ENCODE data around the gene ZNF213.
"Not testable (repeated sequence)": the region's sequence is repeated elsewhere in the genome, so short reads cannot be mapped to it uniquely, and the experiment has no call there.

ZNF213 gene

DNA sequence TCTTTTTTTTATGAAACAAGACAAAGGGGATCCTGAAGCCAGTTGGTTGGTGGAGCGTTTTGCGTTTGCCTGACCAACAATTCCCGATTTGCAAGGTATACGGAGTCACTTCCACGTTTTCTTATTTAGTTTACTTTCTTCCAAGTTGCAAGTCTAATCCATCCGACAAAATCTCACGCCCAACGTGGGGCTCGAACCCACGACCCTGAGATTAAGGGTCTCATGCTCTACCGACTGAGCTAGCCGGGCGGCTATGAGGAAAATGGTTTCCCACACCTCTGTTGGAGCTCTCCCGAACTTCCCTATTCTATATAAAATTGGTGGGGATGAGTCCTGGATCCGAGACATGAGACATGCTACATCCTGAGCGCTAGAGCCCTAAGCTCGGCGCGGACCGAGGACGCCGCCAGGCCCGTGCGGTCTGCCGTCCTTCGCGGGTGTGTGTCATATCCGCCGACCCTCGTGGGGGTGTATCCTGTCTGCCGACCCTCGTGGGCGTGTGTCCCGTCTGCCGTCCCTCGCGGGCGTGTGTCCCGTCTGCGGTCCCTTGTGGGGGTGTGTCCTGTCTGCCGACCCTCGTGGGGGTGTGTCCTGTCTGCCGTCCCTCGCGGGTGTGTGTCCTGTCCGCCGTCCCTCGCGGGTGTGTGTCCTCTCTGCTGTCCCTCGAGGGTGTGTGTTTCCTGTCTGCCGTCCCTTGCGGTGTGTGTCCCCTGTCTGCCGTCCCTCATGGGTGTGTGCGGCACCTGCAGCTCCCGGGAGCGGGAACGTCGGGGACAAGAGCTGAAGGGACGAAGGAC lies 22.6 kb downstream of the ZNF213 start:
- Histone ChIP-seq H3K4me1 (ENCODE audit: control insufficient read depth in 1 of 2, insufficient read depth in 2 of 2, low read length in 2 of 2) (peaks cover 2 to 24% of the 10 kb centered on the region in 2 donors), H3K27ac (ENCODE audit: low read depth, low read length) (peak overlapping the region; percentile 75), H3K4me3 (ENCODE audit: low read depth in 1 of 2, low read length in 2 of 2) (peak overlapping the region; percentile 79 to 91), H3K27me3 (ENCODE audit: control insufficient read depth in 1 of 2, insufficient read depth in 2 of 2, low read length in 2 of 2) (no peaks in the 10 kb centered on the region), H3K36me3 (ENCODE audit: control insufficient read depth in 1 of 2, insufficient read depth in 2 of 2, low read length in 2 of 2) (no peaks in the 10 kb centered on the region), H3K9ac (ENCODE audit: low read depth in 1 of 2, low read length in 2 of 2) (peak overlapping the region; percentile 74 to 85), H3K9me3 (ENCODE audit: control insufficient read depth in 1 of 2, low read length in 2 of 2) (no peaks in the 10 kb centered on the region)

DNA sequence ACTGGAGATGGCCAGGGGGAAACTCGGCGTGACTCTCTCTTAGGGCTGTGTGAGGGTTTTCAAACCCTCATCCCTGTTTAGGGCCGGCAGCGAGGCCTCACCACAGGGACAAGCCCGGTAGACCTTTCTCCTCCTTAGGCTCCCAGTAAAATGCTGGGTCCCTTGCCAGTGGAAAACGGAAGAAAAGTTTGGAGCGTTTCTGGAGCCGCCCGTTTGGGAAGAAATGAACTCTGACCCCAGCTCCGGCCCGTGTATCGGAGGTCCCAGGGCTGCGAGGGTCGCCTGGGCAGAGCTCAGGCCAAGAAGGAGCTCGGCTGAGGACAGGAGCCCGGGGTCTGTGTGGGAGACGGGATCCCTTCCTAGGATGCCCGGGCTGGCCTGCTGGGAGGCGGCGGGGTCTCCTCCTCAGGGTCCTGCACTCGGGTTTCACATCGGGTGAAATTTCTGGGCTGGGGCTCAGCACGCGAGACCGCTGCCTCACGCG lies 23.2 kb downstream of the ZNF213 start:
- Histone ChIP-seq H3K27me3 (ENCODE audit: control insufficient read depth in 1 of 2, insufficient read depth in 2 of 2, low read length in 2 of 2) (no peaks in the 10 kb centered on the region), H3K4me1 (ENCODE audit: control insufficient read depth in 1 of 2, insufficient read depth in 2 of 2, low read length in 2 of 2) (peaks cover 0 to 21% of the 10 kb centered on the region in 2 donors), H3K9ac (ENCODE audit: low read depth in 1 of 2, low read length in 2 of 2) (peak overlapping the region; percentile 74 to 85), H3K27ac (ENCODE audit: low read depth, low read length) (peak overlapping the region; percentile 75), H3K36me3 (ENCODE audit: control insufficient read depth in 1 of 2, insufficient read depth in 2 of 2, low read length in 2 of 2) (no peaks in the 10 kb centered on the region), H3K4me3 (ENCODE audit: low read depth in 1 of 2, low read length in 2 of 2) (peak overlapping the region; percentile 79 to 91), H3K9me3 (ENCODE audit: control insufficient read depth in 1 of 2, low read length in 2 of 2) (no peaks in the 10 kb centered on the region)

DNA sequence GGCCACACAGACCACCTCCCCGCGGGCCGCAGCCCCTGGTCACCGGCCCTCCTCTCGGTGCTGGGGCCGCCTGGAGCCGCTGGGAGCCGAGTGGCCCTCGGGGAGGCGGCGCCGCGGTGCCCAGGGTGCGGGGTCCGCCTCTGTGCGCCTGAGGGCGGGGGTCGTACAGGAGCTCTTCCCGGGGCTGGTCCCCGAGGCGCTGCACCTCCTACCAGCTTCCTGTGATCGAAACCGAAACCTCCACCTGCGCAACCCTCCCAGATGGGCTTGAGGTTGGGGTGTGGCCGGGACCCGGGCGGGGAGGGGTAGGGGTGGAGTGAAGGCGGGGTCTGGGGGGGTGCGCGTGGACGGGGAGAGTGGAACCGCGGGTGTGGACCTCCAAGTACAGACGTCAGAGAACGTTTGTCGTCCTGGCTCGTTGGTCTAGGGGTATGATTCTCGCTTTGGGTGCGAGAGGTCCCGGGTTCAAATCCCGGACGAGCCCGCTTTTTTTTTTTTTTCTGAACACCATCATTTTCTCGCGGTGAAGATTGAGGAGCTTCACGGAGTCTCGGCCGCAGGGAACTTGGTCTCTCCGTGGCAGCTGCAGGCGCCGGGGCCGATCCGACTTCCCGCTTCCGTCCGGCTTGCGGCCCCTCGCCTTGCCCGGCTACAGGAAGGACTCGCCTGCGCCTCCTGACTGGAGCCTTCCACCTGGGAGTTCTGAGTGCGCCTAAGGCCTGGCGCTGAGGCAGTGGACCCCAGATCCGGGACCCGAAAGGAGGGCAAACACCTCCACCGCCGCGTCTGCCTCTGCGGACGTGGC lies 23.9 kb downstream of the ZNF213 start:
- H3K27me3 ChIP-seq (ENCODE audit: control insufficient read depth in 1 of 2, insufficient read depth in 2 of 2, low read length in 2 of 2): no peaks in the 10 kb centered on the region
- H3K36me3 ChIP-seq (ENCODE audit: control insufficient read depth in 1 of 2, insufficient read depth in 2 of 2, low read length in 2 of 2): no peaks in the 10 kb centered on the region
- H3K9me3 ChIP-seq (ENCODE audit: control insufficient read depth in 1 of 2, low read length in 2 of 2): no peaks in the 10 kb centered on the region
- peak overlapping the region; percentile 75 for H3K27ac ChIP-seq (ENCODE audit: low read depth, low read length)
- H3K9ac ChIP-seq (ENCODE audit: low read depth in 1 of 2, low read length in 2 of 2): peak overlapping the region; percentile 74 to 86
- H3K4me3 ChIP-seq (ENCODE audit: low read depth in 1 of 2, low read length in 2 of 2): peak overlapping the region; percentile 79 to 91
- peaks cover 0 to 21% of the 10 kb centered on the region in 2 donors for H3K4me1 ChIP-seq (ENCODE audit: control insufficient read depth in 1 of 2, insufficient read depth in 2 of 2, low read length in 2 of 2)

DNA sequence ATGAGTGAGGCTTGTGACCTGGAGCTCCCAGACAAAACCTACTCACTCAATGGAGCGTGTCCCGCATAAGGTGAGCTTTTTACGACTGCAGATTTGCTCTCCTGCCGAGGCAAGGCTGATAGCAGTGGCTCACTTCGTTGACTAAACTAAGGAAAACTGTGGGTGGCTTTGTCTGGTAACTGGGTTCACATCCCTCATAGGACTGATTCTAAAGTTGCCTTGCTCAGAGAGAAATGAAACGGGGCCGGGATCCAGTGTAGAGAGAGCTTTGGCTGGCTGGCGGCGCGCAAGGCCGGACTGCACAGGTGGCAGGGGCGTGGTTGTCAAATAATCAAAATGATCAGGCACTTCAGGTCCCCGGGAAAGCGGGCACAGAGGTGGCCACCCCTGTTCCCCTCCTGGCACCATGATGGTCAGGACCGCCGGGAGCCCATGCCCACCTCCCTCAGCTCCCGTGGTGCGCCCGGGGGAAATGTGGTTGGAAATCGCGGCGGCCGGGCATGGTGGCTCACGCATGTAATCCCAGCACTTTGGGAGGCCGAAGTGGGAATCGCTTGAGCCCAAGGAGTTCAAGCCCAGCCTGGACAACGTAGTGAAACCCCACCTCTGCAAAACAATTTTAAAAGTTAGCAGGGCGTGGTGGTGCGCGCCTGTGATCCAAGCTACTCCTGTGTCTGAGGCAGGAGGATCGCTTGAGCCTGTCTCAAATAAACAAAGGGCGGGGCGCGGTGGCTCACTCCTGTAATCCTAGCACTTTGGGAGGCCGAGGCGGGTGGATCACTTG lies 26.6 kb downstream of the ZNF213 start:
- Histone ChIP-seq H3K27ac (ENCODE audit: low read depth, low read length) (no peak overlapping the region), H3K9ac (ENCODE audit: low read depth in 1 of 2, low read length in 2 of 2) (peak overlapping the region in 1 of 2 donors; percentile 54), H3K4me3 (ENCODE audit: low read depth in 1 of 2, low read length in 2 of 2) (peak overlapping the region in 1 of 2 donors; percentile 32)

DNA sequence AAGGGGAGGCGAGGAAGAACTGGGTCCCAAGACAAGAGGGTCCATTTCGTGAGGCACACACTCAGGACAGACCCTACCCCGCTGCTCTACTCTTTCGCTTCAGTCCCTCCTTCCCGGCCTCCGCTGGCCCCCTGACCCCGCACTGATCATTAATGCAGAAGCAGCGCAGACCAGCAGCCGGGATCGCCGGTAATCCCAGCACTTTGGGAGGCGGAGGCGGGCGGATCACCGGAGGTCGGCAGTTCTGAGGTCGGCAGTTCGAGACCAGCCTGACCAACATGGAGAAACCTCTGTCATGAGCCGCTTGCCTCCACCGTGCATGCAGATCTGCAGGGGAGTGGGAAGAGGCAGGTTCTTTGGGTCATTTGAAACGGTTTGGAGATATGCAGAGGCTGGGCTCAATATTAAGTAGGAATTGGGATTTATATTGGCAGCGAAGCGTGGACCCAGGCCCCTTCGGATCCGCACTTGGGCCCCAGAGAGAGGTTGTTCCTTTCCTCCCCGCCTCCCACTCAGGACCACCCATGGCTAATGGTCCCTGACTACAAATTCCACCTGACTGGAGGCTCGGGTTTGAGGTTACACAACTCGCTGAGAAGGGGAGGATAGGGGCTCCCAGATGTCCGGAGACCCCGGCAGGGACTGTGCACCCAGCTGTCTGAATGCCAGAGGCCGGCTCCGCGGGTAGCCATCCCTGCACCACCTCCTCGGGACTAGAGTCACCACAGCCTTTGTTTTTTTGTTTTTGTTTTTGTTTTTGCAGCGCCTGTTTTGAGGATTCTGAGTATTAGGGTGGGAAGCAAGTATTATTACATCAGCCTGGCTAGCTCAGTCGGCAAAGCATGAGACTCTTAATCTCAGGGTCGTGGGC lies 29.5 kb downstream of the ZNF213 start:
- Histone ChIP-seq H3K27me3 (ENCODE audit: control insufficient read depth in 1 of 2, insufficient read depth in 2 of 2, low read length in 2 of 2) (peaks cover 12 to 14% of the 10 kb centered on the region in 2 donors), H3K4me3 (ENCODE audit: low read depth in 1 of 2, low read length in 2 of 2) (no peak overlapping the region), H3K36me3 (ENCODE audit: control insufficient read depth in 1 of 2, insufficient read depth in 2 of 2, low read length in 2 of 2) (no peaks in the 10 kb centered on the region), H3K9ac (ENCODE audit: low read depth in 1 of 2, low read length in 2 of 2) (no peak overlapping the region), H3K9me3 (ENCODE audit: control insufficient read depth in 1 of 2, low read length in 2 of 2) (no peaks in the 10 kb centered on the region), H3K4me1 (ENCODE audit: control insufficient read depth in 1 of 2, insufficient read depth in 2 of 2, low read length in 2 of 2) (peaks cover 0 to 18% of the 10 kb centered on the region in 2 donors), H3K27ac (ENCODE audit: low read depth, low read length) (no peak overlapping the region)

More for the DNA sequence above, 26.6 kb downstream of the ZNF213 start:
- H3K36me3 ChIP-seq (ENCODE audit: control insufficient read depth in 1 of 2, insufficient read depth in 2 of 2, low read length in 2 of 2): no peaks in the 10 kb centered on the region
- H3K4me1 ChIP-seq (ENCODE audit: control insufficient read depth in 1 of 2, insufficient read depth in 2 of 2, low read length in 2 of 2): peaks cover 0 to 26% of the 10 kb centered on the region in 2 donors
- no peaks in the 10 kb centered on the region for H3K27me3 ChIP-seq (ENCODE audit: control insufficient read depth in 1 of 2, insufficient read depth in 2 of 2, low read length in 2 of 2)
- no peaks in the 10 kb centered on the region for H3K9me3 ChIP-seq (ENCODE audit: control insufficient read depth in 1 of 2, low read length in 2 of 2)

DNA sequence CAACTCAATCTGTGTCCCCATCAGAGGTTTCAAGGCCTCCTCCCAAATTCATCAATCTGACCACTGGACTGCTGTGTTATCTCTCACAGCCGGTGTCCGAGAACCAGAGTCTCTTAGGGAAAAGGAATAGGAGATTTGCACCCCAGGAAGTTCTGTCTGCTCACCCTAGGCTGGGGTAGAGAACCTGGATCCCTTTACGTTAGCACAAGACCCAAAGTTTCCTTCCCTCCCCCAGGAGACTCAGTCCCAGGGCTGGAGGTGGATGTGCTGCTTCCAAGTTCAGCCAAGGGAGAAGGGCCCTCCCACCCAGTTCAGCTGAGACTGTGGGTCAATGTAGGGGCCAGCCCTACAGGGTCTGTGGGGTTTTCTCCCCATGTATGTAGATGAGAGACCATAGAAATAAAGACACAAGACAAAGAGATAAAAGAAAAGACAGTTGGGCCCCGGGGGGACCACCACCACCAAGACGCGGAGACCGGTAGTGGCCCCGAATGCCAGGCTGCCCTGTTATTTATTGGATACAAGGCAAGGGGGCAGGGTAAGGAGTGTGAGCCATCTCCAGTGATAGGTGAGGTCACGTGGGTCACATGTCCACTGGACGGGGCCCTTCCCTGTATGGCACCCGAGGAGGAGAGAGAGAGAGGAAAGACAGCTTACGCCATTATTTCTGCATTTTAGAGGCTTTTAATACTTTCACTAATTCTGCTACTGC lies 30.4 kb downstream of the ZNF213 start:
- no peaks in the 10 kb centered on the region for H3K9me3 ChIP-seq (ENCODE audit: control insufficient read depth in 1 of 2, low read length in 2 of 2)
- peaks cover 20 to 23% of the 10 kb centered on the region in 2 donors for H3K27me3 ChIP-seq (ENCODE audit: control insufficient read depth in 1 of 2, insufficient read depth in 2 of 2, low read length in 2 of 2)
- peak overlapping the region; percentile 54 for H3K4me3 ChIP-seq (ENCODE audit: low read depth in 1 of 2, low read length in 2 of 2)
- no peak overlapping the region for H3K27ac ChIP-seq (ENCODE audit: low read depth, low read length)
- peak overlapping the region in 1 of 2 donors; percentile 35 for H3K9ac ChIP-seq (ENCODE audit: low read depth in 1 of 2, low read length in 2 of 2)
- H3K36me3 ChIP-seq (ENCODE audit: control insufficient read depth in 1 of 2, insufficient read depth in 2 of 2, low read length in 2 of 2): no peaks in the 10 kb centered on the region
- peaks cover 0 to 9% of the 10 kb centered on the region in 2 donors for H3K4me1 ChIP-seq (ENCODE audit: control insufficient read depth in 1 of 2, insufficient read depth in 2 of 2, low read length in 2 of 2)

DNA sequence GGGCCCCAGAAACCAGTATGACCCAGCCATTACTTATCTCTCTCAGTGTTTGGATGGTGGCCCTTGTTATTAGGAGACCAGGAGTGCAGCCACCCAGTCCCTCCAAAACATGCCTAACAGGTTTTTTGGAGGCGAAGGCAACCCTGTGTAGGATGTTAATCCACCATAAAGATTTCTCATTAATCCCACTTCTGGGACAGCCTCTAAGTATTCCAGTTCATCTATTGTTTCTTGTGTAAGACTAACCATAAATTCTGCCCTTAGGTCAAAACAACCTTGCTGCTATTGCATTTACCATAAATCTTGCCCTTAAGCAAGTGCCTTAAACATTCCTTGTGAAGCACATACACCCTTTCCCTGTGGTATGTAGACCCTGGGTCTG lies 31.7 kb downstream of the ZNF213 start:
- Histone ChIP-seq H3K36me3 (ENCODE audit: control insufficient read depth in 1 of 2, insufficient read depth in 2 of 2, low read length in 2 of 2) (no peaks in the 10 kb centered on the region), H3K27me3 (ENCODE audit: control insufficient read depth in 1 of 2, insufficient read depth in 2 of 2, low read length in 2 of 2) (peaks cover 33 to 35% of the 10 kb centered on the region in 2 donors), H3K9ac (ENCODE audit: low read depth in 1 of 2, low read length in 2 of 2) (no peak overlapping the region), H3K4me3 (ENCODE audit: low read depth in 1 of 2, low read length in 2 of 2) (no peak overlapping the region), H3K4me1 (ENCODE audit: control insufficient read depth in 1 of 2, insufficient read depth in 2 of 2, low read length in 2 of 2) (peaks cover 11% of the 10 kb centered on the region in 2 donors), H3K9me3 (ENCODE audit: control insufficient read depth in 1 of 2, low read length in 2 of 2) (no peaks in the 10 kb centered on the region), H3K27ac (ENCODE audit: low read depth, low read length) (no peak overlapping the region)

DNA sequence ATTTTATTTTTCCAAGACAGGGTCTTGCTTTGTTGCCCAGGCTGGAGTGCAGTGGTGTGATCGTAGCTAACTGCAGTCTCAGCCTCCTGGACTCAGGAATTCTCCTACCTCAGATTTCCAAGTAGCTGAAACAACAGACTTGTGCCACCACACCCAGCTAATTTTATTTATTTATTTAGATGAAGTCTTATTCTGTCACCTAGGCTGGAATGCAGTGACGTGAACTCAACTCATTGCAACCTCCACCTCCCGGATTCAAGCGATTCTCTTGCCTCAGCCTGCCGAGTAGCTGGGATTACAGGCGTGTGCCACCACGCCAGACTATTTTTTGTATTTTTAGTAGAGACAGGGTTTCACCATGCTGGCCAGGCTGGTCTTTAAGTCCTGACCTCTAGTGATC lies 33.9 kb downstream of the ZNF213 start:
- H3K4me3 ChIP-seq (ENCODE audit: low read depth in 1 of 2, low read length in 2 of 2); H3K9me3 ChIP-seq (ENCODE audit: control insufficient read depth in 1 of 2, low read length in 2 of 2); H3K27ac ChIP-seq (ENCODE audit: low read depth, low read length); H3K36me3 ChIP-seq (ENCODE audit: control insufficient read depth in 1 of 2, insufficient read depth in 2 of 2, low read length in 2 of 2); H3K9ac ChIP-seq (ENCODE audit: low read depth in 1 of 2, low read length in 2 of 2): not testable (repeated sequence)
- Histone ChIP-seq H3K27me3 (ENCODE audit: control insufficient read depth in 1 of 2, insufficient read depth in 2 of 2, low read length in 2 of 2) (peaks cover 48 to 49% of the 10 kb centered on the region in 2 donors), H3K4me1 (ENCODE audit: control insufficient read depth in 1 of 2, insufficient read depth in 2 of 2, low read length in 2 of 2) (peaks cover 16 to 18% of the 10 kb centered on the region in 2 donors)
